H1 (cell line): ENCODE results near the gene HERC5. TPM values are rescaled to one million over a fixed set of nuclear protein-coding genes. Genes with fewer than 3 reads are reported as not detected.

ENCODE experiments used
- CTCF ChIA-PET: fragments of 300-600 bp; sonication (Branson Sonifier 250); formaldehyde crosslinking; loops from one replicate; lab custom pipeline; 2021; ENCODE audit not compliant: partially characterized antibody; lab: Charles Lee
- POLR2A ChIA-PET: fragments of 300-600 bp; sonication (Branson Sonifier 250); formaldehyde crosslinking; loops from one replicate; lab custom pipeline; 2021; ENCODE audit warnings: inconsistent platforms; ENCODE audit not compliant: partially characterized antibody; lab: Charles Lee
- DNase-seq, 2 experiments: peaks; one replicate each; pipeline versions ENCODE4 v3.0.0 to v3.0.0-alpha.2; 2010 to 2022; ENCODE audit warnings: low spot score in 2 of 2, low read depth in 1 of 2, mixed read lengths in 1 of 2
- FAIRE-seq: peaks from 2 replicates; lab custom pipeline; 2011; peaks lifted over from hg19 to GRCh38; lab: Jason Lieb, UNC
- H2AFZ ChIP-seq: 2 replicates; pipeline ENCODE4 v1.8.1; 2012; ENCODE audit warnings: low read length, inconsistent platforms
- H2AK5ac ChIP-seq: 2 replicates; pipeline ENCODE4 v1.6.1; 2013; ENCODE audit warnings: low read depth, low read length
- H2BK120ac ChIP-seq: replicated peaks from 2 replicates; pipeline ENCODE3; 2013; ENCODE audit warnings: low read depth, low read length, inconsistent platforms
- H2BK12ac ChIP-seq: 2 replicates; pipeline ENCODE4 v1.6.1; 2013; ENCODE audit warnings: low read depth, low read length
- H2BK15ac ChIP-seq: 2 replicates; pipeline ENCODE4 v1.6.1; 2013; ENCODE audit warnings: low read length
- H2BK20ac ChIP-seq: 2 replicates; pipeline ENCODE4 v1.6.1; 2013; ENCODE audit warnings: low read length
- H2BK5ac ChIP-seq: 2 replicates; pipeline ENCODE4 v1.6.1; 2013; ENCODE audit warnings: low read depth, low read length
- H3K14ac ChIP-seq: 2 replicates; pipeline ENCODE4 v1.6.1; 2013; ENCODE audit warnings: inconsistent platforms; ENCODE audit not compliant: insufficient read length
- H3K18ac ChIP-seq: 2 replicates; pipeline ENCODE4 v1.6.1; 2013; ENCODE audit warnings: low read length; ENCODE audit errors: extremely low read depth
- H3K23ac ChIP-seq: 2 replicates; pipeline ENCODE4 v1.6.1; 2013; ENCODE audit warnings: inconsistent platforms; ENCODE audit not compliant: insufficient read length
- H3K23me2 ChIP-seq: 2 replicates; pipeline ENCODE4 v1.6.1; 2013; ENCODE audit warnings: low read depth, low read length
- H3K27ac ChIP-seq: 2 replicates; pipeline ENCODE4 v1.6.1; 2011; ENCODE audit warnings: low read depth, low read length, inconsistent platforms
- H3K27me3 ChIP-seq, 4 experiments: replicated peaks in 1 of 4; 1 replicate in 1 of 4; 2 replicates in 3 of 4; pipeline versions ENCODE4 v1.6.1 to v1.8.1; 2011 to 2013; ENCODE audit warnings: low read length in 3 of 4, mild to moderate bottlenecking in 3 of 4, inconsistent platforms in 2 of 4, mixed read lengths in 2 of 4, moderate library complexity in 1 of 4; ENCODE audit not compliant: control insufficient read depth in 3 of 4, insufficient read depth in 3 of 4; ENCODE audit errors: extremely low read depth in 1 of 4
- H3K36me3 ChIP-seq, 4 experiments: 2 replicates each; pipeline versions ENCODE4 v1.6.1 to v1.8.1; 2011 to 2013; ENCODE audit warnings: mild to moderate bottlenecking in 4 of 4, low read length in 3 of 4, moderate library complexity in 2 of 4, control low read depth in 1 of 4, inconsistent platforms in 1 of 4; ENCODE audit not compliant: insufficient read depth in 4 of 4, control insufficient read depth in 2 of 4
- H3K4ac ChIP-seq: replicated peaks from 2 replicates; pipeline ENCODE3; 2013; ENCODE audit warnings: low read length, low read depth, mixed read lengths, inconsistent platforms; ENCODE audit not compliant: insufficient read length
- H3K4me1 ChIP-seq, 4 experiments: replicated peaks in 1 of 4; 1 replicate in 1 of 4; 2 replicates in 3 of 4; pipeline versions ENCODE4 v1.6.1 to v1.8.1; 2011 to 2013; ENCODE audit warnings: low read length in 3 of 4, inconsistent platforms in 2 of 4, mixed read lengths in 1 of 4; ENCODE audit not compliant: insufficient read depth in 4 of 4, control insufficient read depth in 3 of 4
- H3K4me2 ChIP-seq, 2 experiments: 2 replicates each; pipeline versions ENCODE4 v1.6.1 to v1.8.1; 2011 to 2013; ENCODE audit warnings: low read depth in 2 of 2, low read length in 2 of 2, control low read depth in 1 of 2, inconsistent platforms in 1 of 2, mild to moderate bottlenecking in 1 of 2; ENCODE audit not compliant: insufficient read depth in 1 of 2
- H3K4me3 ChIP-seq, 4 experiments: fragments of 200-600, 300-600 bp in 1 of 4; sonication (generic), shearing (Covaris generic), sonication (Bioruptor Twin) in 1 of 4; 2 replicates each; pipeline versions ENCODE4 v1.5.1 to v1.8.1; 2011 to 2016; ENCODE audit warnings: low read length in 4 of 4, low read depth in 3 of 4, control low read depth in 2 of 4, inconsistent platforms in 2 of 4, mild to moderate bottlenecking in 2 of 4, mixed read lengths in 1 of 4, moderate library complexity in 1 of 4; ENCODE audit not compliant: insufficient read depth in 2 of 4; ENCODE audit errors: extremely low read depth in 1 of 4
- H3K56ac ChIP-seq: replicated peaks from 2 replicates; pipeline ENCODE3; 2013; ENCODE audit warnings: low read depth, mild to moderate bottlenecking, mixed read lengths, low read length, inconsistent platforms; ENCODE audit not compliant: insufficient read length
- H3K79me1 ChIP-seq: 2 replicates; pipeline ENCODE4 v1.6.1; 2013; ENCODE audit warnings: low read depth, low read length, control low read depth
- H3K79me2 ChIP-seq, 2 experiments: 2 replicates each; pipeline versions ENCODE4 v1.6.1 to v1.8.1; 2012 to 2013; ENCODE audit warnings: low read length in 2 of 2, mild to moderate bottlenecking in 2 of 2, inconsistent platforms in 1 of 2; ENCODE audit not compliant: insufficient read depth in 2 of 2, control insufficient read depth in 1 of 2
- H3K9ac ChIP-seq, 4 experiments: replicated peaks in 1 of 4; 1 replicate in 1 of 4; 2 replicates in 3 of 4; pipeline versions ENCODE4 v1.6.1 to v1.8.1; 2011 to 2013; ENCODE audit warnings: low read depth in 3 of 4, low read length in 3 of 4, control low read depth in 2 of 4, mild to moderate bottlenecking in 2 of 4, moderate library complexity in 2 of 4, inconsistent platforms in 1 of 4; ENCODE audit errors: extremely low read depth in 1 of 4
- H3K9me3 ChIP-seq, 2 experiments: 2 replicates each; pipeline versions ENCODE4 v1.6.1 to v1.8.1; 2012 to 2013; ENCODE audit warnings: mild to moderate bottlenecking in 2 of 2, moderate library complexity in 2 of 2, control low read depth in 1 of 2, inconsistent platforms in 1 of 2, low read depth in 1 of 2, low read length in 1 of 2, mixed read lengths in 1 of 2; ENCODE audit not compliant: insufficient read depth in 2 of 2
- H4K20me1 ChIP-seq, 2 experiments: replicated peaks in 1 of 2; 2 replicates each; pipeline versions ENCODE3 to v1.8.1; 2011 to 2013; ENCODE audit warnings: inconsistent platforms in 2 of 2, low read length in 2 of 2, mild to moderate bottlenecking in 1 of 2; ENCODE audit not compliant: insufficient read depth in 2 of 2, control insufficient read depth in 1 of 2
- H4K5ac ChIP-seq: 2 replicates; pipeline ENCODE4 v1.6.1; 2013; ENCODE audit warnings: low read length, low read depth, mixed read lengths, inconsistent platforms; ENCODE audit not compliant: insufficient read length
- H4K8ac ChIP-seq: 2 replicates; pipeline ENCODE4 v1.8.0; 2013; ENCODE audit warnings: mild to moderate bottlenecking, moderate library complexity, low read length, inconsistent platforms; ENCODE audit not compliant: insufficient read depth; ENCODE audit errors: extremely low read depth
- H4K91ac ChIP-seq: replicated peaks from 2 replicates; pipeline ENCODE3; 2013; ENCODE audit warnings: low read length, mixed read lengths, inconsistent platforms; ENCODE audit not compliant: insufficient read length
- CTCF ChIP-seq, 3 experiments: IDR thresholded peaks; 1 replicate in 2 of 3; 2 replicates in 1 of 3; pipeline versions ENCODE4 v1.5.1 to v1.6.1; 2011; ENCODE audit warnings: low read length in 3 of 3, mild to moderate bottlenecking in 3 of 3, inconsistent platforms in 2 of 3, low read depth in 1 of 3, moderate library complexity in 1 of 3; ENCODE audit not compliant: insufficient read depth in 1 of 3; ENCODE audit errors: control extremely low read depth in 1 of 3
- RAD21 ChIP-seq, 2 experiments: IDR thresholded peaks in 1 of 2; conservative IDR thresholded peaks in 1 of 2; 2 replicates each; pipeline ENCODE4 v1.6.1; 2011; ENCODE audit warnings: low read depth in 2 of 2, low read length in 2 of 2, improper control_type of control experiment in 1 of 2, inconsistent platforms in 1 of 2, mild to moderate bottlenecking in 1 of 2, moderate library complexity in 1 of 2
- TEAD4 ChIP-seq: IDR thresholded peaks from 2 replicates; pipeline ENCODE4 v1.6.1; 2012; ENCODE audit warnings: low read depth, low read length, inconsistent platforms, mixed read lengths
- WGBS, 2 experiments: shearing (Covaris generic) in 1 of 2; methylation state at CpG; one replicate each; pipeline versions ENCODE4 v1.1.6 to v1.1.7; 2013 to 2015; ENCODE audit warnings: low lambda C conversion rate in 2 of 2, mixed read lengths in 2 of 2, inconsistent platforms in 1 of 2, low coverage in 1 of 2, missing lambda C conversion rate in 1 of 2; ENCODE audit not compliant: insufficient replicate concordance in 2 of 2, insufficient coverage in 1 of 2, insufficient read length in 1 of 2; ENCODE audit errors: extremely low coverage in 1 of 2, missing lambda C conversion rate in 1 of 2; 5-methylcytosine and 5-hydroxymethylcytosine counted together
- polyA plus RNA-seq, 7 experiments: library from polyadenylated mRNA; depleted of rRNA in 3 of 7; stranded (reverse) in 5 of 7; unstranded in 2 of 7; fragments of >200 nt in 5 of 7; fragments of 200-250 nt in 2 of 7; gene quantifications; 1 replicate in 5 of 7; 2 replicates in 1 of 7; 4 replicates in 1 of 7; pipeline versions ENCODE4 v1.2.1 to v1.2.3, GENCODE V29; 2011 to 2013; ENCODE audit warnings: missing spikeins in 2 of 7, mixed read lengths in 2 of 7
- total RNA-seq: library from RNA; stranded (reverse); fragmentation: NEBNext Ultra II Directional; extraction: Animal tissue kit (Norgen Biotek cat#: 25700); gene quantifications from 2 replicates; pipeline ENCODE4 v1.2.1, GENCODE V29; 2021

HERC5 gene
- total and polyA plus RNA-seq, 2 of the 8 experiments (the other 6 are each of a cell fraction or from before 2014, with no cell fraction given), result 6.6 to 20.7 TPM

GRCh38 chr4:88442689-88443191, 14.2 kb upstream of the HERC5 start:
- H4K8ac ChIP-seq, result no peak overlapping the region
- no peak overlapping the region for H3K4ac ChIP-seq
- no peak overlapping the region for H3K4me3 ChIP-seq
- POLR2A ChIA-PET, result no interaction called here
- no peaks in the 10 kb centered on the region for H3K27me3 ChIP-seq
- no peak overlapping the region for H2AK5ac ChIP-seq
- H4K91ac ChIP-seq, result no peak overlapping the region
- H2AFZ ChIP-seq, result no peak overlapping the region
- H3K23ac ChIP-seq, result no peak overlapping the region
- peaks cover 0 to 6% (median 4%) of the 10 kb centered on the region in 4 experiments; a peak in 2 of 8 replicates for H3K36me3 ChIP-seq
- no peak overlapping the region for H4K5ac ChIP-seq
- H2BK5ac ChIP-seq, result no peak overlapping the region
- peak overlapping the region; percentile 22 for H2BK12ac ChIP-seq
- peaks cover 0 to 9% (median 4%) of the 10 kb centered on the region in 4 experiments; a peak in 5 of 7 replicates for H3K4me1 ChIP-seq
- H3K4me2 ChIP-seq, result no peak overlapping the region
- CTCF ChIA-PET, result no interaction called here
- H4K20me1 ChIP-seq, result no peaks in the 10 kb centered on the region
- H3K14ac ChIP-seq, result no peak overlapping the region
- DNase-seq, result no peak
- WGBS, 2 experiments, result 80% methylated on average over 1 of the region's 1 CpG; no CpG with 5 or more reads in 1 of the 2 experiments
- H3K27ac ChIP-seq, result no peak overlapping the region
- H3K9me3 ChIP-seq, result peaks cover 5 to 8% of the 10 kb centered on the region in 2 experiments; a peak in 3 of 4 replicates
- H3K9ac ChIP-seq, result no peak overlapping the region
- no peak overlapping the region for H3K56ac ChIP-seq
- H2BK20ac ChIP-seq, result 0 out of 2 replicates have a peak overlapping the region, but pooled peaks have one; percentile 23
- FAIRE-seq, result peak; percentile 42
- H3K79me2 ChIP-seq, result no peaks in the 10 kb centered on the region
- no peak overlapping the region for H2BK15ac ChIP-seq
- no peak overlapping the region for H3K18ac ChIP-seq
- TF ChIP-seq CTCF (IDR thresholded peaks at IDR 0.05; ENCODE audit: control extremely low read depth in 1 of 3, insufficient read depth in 1 of 3, low read depth in 1 of 3, low read length in 3 of 3), result no peak
- TF ChIP-seq RAD21 (IDR thresholded peaks at IDR 0.05 in 1 of 2, conservative IDR thresholded peaks at IDR 0.05 in 1 of 2; ENCODE audit: low read depth in 2 of 2, low read length in 2 of 2), result no peak
- TF ChIP-seq TEAD4, result no peak
- TF ChIP-seq, all 59 proteins: peak for 0
- no peaks in the 10 kb centered on the region for H3K79me1 ChIP-seq
- no peak overlapping the region for H2BK120ac ChIP-seq
- H3K23me2 ChIP-seq, result no peaks in the 10 kb centered on the region
